HG03095 (cell line): ENCODE measurements around the gene DLGAP5.

Experiments used
- ATAC-seq: cut with Tn5 transposase; IDR thresholded peaks from one replicate; pipeline ENCODE4 v1.9.1; 2021; ENCODE audit warnings: moderate library complexity; ENCODE audit not compliant: unreplicated experiment

Gene DLGAP5

DNA sequence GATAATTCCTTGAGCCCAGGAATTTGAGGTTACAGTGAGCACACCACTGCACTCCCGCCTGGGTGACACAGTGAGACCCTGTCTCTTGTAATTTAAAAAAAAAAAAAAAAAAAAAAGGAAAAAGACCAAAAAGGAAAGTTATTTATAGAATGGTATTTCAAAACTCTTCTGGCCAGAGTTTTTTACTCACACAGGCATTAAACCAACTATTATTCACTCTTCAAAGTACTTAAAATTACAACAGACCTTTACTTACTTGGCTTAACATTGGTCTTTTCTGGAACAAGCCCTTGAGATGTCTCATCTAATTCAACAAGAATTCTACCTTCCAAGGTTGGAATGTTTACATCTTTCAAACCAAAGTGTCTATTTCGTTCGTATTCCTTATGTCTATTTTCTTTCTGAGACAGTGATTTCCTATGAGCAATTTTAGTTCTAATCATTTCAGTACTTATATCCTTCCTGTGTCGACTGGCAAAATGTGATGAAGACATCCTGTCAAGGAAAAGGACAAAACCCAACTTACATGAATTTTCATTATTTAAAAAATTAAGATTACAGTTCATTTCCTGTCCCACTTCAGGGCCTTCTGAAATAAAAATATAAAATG lies 2.6 kb downstream of the DLGAP5 start:
- ATAC-seq = no peak

DNA sequence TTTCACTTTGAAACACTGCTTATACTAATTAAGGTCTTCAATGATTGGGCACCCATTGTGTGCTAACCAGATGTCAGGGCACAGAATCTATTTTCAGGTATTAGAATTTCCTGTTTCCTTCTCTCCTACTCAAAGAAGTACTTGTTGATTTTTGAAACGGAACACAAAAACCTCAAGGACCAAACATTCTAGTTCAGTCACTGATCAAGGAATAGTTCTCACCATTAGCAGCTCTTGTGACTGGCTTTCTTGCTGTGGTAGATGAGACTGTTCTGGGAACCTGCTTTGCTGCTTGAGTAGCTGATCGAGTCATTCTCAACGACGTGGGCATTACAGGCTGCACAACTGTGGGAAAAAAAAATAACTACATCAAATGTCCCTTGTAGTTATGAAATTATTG lies 11.0 kb downstream of the DLGAP5 start:
- peak; percentile 62 for ATAC-seq

DNA sequence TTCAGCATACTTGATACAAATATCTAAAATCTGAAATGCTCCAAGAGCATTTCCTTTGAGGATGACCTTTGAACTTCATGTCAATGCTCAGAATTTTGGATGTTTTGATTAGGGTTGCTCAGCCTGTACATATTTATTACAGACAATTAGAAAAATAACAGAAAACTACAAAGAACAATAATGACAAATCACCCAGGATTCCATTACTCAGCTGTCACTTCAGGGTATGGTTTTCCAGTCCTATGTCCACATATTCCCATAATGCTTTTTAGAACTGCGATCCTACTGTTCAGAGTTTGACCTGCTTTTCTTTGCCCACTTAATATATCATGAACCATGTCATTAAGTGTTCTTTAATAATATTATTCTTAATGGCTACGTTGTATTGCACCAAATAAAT lies 11.4 kb downstream of the DLGAP5 start:
- ATAC-seq = no peak

GRCh38 chr14:55170526-55170925 lies 20.9 kb downstream of the DLGAP5 start:
- ATAC-seq = no peak

- ATAC-seq = no peak
Measured at GRCh38 chr14:55160989-55161388, 30.4 kb downstream of the DLGAP5 start.

DNA sequence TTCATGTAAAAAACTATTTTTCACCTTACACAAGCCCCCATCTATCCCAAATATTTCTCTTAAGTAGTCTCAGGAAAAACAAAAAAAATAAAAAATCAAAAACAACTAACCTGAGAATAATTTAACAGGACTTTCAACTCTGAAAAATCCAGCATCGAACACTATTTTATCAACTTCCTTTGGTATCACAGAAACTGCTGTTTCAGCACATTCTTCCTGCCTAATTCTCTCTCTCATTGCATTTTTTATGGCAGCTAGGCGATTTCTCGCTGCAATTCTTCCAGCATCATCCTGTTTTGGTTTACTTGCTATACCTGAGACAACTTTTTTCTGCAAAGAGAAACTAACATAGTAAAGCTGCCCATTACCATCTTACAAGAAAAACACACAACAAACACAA lies 33.0 kb downstream of the DLGAP5 start:
- ATAC-seq = no peak

DNA sequence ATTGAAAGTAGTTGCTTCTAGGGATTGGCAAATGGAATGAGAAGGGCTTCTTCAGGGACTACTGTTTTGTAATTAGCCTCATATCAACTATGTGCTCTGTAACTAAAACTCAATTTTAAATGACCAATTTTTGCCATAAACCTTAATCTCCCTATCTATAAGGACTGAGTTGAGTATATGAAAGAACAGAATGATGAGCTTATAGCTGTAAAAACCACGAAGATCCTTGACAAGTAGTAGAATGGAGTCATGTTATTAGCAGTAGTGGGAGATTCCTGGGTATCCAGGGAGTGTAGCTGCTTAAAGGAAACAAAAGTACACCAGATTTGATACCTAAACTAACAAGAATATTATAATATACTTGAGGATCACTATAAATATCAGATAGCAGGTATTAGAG lies 34.3 kb downstream of the DLGAP5 start:
- no peak for ATAC-seq

DNA sequence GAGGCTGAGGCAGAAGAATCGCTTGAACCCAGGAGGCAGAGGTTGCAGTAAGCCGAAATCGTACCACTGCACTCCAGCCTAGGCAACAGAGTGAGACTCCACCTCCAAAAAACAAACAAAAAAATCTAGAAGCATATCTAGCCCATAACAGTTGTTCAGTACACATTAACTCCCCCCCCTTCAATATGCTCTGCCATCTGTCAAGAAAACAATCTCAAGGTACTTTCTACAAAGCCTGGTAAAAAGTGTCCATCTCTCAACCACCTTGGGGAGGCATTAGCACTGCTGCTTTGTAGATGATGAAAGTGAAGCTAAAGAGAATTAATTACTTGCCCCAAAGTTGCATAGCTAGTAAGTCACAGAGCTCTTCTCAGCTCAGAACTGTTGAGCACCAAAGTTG lies 37.4 kb downstream of the DLGAP5 start:
- no peak for ATAC-seq

DNA sequence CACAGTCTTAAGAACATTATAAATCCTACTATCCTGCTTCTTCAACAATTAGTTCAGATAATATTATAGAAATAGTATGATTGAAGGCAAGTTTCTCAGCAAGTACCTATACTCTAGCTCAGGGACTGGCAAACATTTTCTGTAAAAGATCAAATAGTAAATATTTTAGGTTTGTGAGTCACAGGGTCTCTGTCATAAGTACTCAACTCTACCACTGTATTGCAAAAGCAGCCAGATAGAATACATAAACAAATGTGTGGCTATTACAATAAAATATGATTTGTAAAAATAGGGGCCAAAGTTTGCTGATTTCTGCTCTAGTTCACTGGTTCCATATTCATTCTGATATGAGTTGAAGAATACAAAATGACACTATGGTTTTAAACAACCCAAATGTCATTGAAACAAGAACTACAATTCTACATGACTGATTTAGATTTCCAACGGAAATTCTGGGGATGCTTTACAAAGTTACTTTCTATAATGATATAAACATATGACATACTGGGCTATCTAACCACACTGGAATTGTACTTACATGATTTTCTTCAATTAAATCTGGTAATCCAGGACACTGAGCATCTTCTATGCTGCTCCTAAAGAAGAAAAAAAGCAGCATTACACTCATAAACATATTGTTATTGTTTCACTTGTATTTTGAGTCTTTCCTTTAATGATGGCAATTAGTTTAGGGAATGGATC lies 39.2 kb downstream of the DLGAP5 start:
- no peak for ATAC-seq

GRCh38 chr14:55151601-55152000 lies 39.8 kb downstream of the DLGAP5 start:
- ATAC-seq = no peak

DNA sequence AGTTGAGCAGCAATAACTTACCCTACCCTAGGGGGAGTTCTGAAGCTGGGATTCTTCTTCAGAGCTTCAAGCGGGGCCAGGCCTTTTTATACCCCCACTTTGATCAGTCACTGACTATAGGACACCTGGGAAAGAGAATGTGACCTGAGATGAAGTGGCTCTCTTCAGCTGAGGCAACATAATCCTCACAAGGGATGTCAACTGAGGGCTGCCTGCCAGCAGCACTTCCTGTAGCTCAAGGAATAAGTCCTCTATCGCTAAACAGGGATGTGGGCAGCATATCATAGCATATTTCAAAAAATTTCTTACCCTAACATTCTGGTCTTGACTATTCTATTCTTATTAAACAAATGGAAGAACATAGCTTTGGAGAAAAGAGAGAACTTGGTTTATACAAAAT lies 45.0 kb downstream of the DLGAP5 start:
- ATAC-seq = no peak

- ATAC-seq = no peak
Measured at GRCh38 chr14:55142466-55142865, 48.9 kb downstream of the DLGAP5 start.

DNA sequence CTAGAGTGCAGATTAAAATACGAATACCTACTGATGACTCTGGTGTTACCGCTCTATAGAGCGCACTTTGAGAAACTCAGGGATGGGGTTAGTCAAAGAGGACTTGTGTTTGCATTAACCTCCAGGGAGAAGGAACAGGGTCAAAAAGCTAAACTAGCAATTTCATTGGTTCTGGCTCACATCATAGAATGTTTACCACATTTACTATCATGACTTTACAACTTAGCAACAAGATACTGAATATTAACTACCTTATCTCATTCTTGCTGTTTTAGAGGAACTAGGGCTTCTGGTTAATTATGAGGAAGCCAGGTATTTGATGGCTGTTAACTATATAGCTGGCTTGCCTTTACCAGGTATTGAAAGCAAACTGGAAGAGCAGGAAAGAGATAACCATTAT lies 49.6 kb downstream of the DLGAP5 start:
- no peak for ATAC-seq

- no peak for ATAC-seq
Measured at GRCh38 chr14:55139696-55140509, 51.5 kb downstream of the DLGAP5 start.

DNA sequence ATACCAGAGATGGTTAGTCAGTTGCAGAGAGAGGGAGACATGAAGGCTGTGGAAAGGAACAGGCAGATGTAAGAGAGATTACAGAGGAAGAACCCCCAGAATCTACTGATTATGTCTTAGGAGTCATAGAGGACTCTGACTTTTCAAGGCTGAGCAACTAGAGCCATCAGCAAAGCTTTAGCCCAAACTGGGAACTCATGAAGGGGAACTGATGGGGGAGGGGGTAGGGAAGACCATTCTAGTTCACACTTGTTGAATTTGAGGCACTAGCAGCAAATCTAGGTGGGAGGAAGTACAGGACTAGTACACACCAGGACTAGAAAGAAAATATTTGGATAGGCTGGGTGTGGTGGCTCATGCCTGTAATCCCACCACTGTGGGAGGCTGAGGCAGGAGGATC lies 52.2 kb downstream of the DLGAP5 start:
- no peak for ATAC-seq

- ATAC-seq = no peak
Measured at GRCh38 chr14:55138091-55138490, 53.3 kb downstream of the DLGAP5 start.

DNA sequence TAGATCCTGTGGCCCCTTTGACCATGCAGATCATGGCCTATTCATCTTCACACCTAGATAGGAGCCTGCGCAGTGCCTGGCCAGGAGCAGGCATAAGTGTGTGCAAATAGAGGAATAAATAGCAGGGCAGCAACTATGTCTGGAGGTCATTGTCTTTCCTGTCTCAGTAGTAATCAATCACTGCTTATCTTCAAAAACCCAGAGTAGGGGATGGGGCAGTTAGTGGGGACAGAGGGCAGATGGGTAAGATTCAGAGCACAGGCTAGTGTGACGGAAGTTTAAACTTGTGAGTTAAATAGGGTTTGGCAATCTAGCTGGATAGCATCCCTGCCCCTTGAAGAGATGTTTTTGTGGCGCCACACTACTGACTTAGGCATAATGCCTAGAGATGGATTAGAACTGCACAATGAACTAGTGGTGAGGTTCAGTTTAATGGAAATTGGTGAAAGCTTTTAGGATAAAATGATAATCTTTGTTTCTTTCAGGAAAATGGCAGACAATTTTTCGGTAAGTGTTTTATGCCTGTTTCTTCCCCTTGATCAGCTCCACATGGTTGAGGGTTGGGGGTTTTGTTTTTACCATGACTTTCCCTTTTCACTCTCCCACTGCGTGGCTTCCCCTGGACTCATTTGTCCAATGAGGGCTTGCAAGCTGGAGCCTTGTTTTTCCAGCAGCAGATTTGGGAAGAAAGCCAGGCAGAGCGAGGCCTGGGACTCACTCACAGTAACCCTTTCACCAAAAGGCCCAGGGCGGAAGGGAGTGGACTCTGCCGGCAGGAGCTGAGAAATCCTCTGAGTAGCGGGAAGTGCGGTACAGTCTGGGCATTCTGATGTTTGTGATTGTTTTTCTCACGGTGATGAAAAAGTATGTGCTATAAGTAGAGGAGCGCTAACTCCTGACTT lies 54.2 kb downstream of the DLGAP5 start:
- no peak for ATAC-seq

DNA sequence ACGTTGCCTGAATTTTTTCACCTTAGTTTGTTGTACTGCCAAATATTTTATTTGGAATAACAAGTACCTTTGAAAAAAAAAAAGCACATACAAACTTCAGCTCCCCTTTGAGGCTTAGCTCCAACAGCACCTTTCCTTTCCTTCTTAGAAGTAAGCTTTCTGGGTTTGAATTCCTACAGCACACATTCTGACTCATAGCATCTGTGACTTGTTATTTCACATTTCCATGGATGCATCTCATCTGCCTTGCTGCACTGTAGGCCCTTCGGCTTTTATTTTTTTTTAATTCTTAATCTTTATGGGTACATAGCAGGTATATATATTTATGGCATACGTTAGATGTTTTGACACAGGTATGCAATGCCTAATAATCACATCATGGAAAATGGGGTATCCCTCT lies 55.1 kb downstream of the DLGAP5 start:
- no peak for ATAC-seq

DNA sequence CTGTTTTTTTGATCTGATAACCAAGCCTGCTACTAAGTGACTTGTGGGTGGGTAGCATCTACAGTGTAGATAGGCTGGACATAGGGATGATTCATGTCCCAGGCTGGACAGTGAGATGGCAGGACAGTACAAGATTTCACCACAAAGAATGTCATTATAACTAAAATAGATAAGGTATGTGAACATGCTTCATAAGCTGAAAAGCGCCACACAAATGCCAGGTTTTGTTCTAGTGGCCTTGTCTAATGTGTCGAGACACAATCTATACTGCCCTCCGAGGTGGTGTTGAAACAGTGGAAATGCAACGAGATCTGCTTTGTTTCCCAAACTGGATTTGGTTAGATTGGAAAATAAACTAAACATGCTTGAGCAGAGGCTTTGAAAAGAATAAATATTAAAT lies 58.0 kb downstream of the DLGAP5 start:
- no peak for ATAC-seq

GRCh38 chr14:55131370-55132137 lies 59.8 kb downstream of the DLGAP5 start:
- ATAC-seq = no peak
